ENCODE data around the gene DMRTC2.
A peak's percentile ranks its signal among the peaks of the same experiment; 100 is the strongest.

DMRTC2 gene

DNA sequence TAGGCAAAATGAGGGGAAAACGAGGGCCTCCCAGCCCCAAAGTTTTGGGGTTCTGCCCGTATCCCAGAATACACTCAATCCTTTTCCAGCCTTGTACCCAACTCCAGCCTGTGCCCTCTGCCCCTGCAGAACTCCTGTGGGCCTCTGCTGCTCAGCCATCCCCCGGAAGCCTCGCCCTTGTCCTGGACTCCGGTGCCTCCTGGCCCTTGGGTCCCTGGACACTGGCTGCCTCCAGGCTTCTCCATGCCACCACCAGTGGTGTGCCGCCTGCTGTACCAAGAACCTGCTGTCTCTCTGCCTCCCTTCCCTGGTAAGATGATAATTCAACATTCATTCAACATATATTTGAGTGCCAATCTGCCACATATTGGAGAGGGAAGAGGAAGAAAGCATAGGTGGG lies 3.8 kb downstream of the DMRTC2 start:
- DNase-seq: no peak

DNA sequence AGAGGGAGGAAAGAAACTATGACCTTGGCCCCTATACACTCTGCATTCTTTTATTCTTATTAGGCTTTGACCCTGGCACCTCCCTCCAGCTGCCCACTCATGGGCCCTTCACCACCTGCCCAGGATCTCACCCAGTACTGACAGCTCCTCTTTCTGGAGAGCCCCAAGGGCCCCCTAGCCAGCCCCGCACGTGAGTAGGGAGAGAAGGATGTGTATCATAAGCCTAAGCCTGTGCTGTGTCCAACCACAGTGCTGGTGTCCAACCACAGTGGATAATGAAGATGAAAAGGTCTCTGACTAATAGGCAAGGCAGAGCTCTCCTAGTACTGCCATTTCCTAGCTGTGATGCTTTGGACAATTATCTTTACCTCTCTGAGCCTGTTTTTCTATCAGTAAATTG lies 4.2 kb downstream of the DMRTC2 start:
- DNase-seq: no peak

GRCh38 chr19:41850381-41850780 lies 5.5 kb downstream of the DMRTC2 start:
- DNase-seq: no peak

- DNase-seq: no peak
Observed at GRCh38 chr19:41851456-41851855, 6.6 kb downstream of the DMRTC2 start.

- DNase-seq: no peak
Observed at GRCh38 chr19:41853344-41853743, 8.5 kb downstream of the DMRTC2 start.

GRCh38 chr19:41853768-41854167 lies 8.9 kb downstream of the DMRTC2 start:
- no peak for DNase-seq

DNA sequence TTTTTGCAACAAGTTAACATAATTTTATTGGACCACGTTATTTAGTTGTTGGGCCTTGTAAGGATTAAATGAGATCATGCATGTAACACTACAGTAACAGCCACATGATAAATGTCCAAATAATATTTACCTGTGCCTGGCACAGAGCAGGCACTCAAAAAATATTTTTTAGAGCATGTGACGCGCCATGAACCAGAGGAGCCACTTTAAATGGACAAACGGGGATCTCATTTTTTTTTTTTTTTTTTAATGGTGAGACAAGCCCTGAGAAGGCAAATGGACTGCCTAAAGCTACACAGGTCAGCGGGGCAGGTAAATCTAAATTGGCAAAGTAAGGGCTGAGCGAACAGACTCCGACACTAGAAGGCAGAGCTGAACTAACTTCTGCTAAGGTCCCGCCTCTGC lies 14.4 kb downstream of the DMRTC2 start:
- no peak for DNase-seq

- peak; percentile 100 for DNase-seq
Observed at GRCh38 chr19:41859618-41860418, 15.0 kb downstream of the DMRTC2 start, which contains the start of gene RPS19. RPS19 (plus strand) TSS chr19:41860255; CDS start chr19:41860775, 520 bp downstream.

DNA sequence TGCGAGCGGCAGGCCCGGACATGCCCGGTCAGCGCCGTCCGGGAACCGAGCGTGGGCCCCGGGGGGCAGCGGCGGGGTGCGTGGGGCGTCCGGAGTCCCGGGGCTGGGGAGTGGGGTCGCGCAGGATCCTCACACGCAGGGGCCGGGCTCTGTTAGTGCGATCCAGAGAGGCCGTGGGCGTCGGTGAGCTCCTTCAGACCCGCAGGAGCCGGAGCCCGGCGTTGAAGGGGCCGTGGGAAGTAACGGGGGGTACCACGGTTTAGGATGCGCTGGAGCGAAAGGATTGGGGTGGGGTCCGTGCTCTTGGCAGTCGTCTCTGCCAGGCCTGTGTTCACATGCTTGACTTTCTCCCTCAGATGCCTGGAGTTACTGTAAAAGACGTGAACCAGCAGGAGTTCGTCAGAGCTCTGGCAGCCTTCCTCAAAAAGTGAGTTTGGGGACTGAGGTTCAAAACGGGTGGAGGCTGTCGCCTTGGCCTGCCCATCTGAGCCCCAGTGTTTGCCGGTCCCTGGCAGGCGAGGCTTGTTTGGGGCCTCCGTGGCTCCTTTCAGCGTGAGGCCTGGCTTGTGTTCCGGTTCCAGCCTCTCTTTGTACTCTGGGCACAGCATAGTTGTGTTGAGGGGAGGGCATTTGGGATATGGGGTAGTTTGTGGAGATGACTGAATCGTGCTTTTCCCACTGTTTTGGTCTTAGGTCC lies 15.7 kb downstream of the DMRTC2 start:
- no peak for DNase-seq

DNA sequence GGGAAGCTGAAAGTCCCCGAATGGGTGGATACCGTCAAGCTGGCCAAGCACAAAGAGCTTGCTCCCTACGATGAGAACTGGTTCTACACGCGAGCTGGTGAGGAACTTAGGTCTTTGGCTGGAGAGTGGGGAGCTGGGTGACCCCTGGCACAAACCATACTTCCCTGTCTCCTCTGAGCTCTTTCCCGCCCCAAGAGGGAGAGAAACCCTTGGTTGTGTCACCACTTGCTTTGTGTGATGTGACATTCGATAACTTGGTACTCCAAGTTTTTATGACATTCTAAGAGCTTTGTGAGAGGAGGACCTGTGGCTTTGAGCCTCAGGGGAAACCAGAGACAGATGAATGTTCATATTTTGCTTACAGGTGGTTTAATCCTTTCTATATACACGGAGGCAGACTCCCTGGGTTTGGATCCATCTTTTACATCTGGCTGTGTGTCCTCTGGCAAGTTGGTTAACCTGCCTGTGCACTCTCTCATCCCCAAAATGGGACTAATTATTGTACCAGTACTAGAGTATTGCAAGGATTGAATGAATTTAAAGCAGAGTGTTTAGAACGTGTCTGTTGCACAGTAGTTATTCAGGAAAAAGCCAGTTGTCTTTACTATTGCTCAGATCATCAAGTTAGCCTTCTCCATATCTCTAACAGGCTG lies 16.4 kb downstream of the DMRTC2 start:
- DNase-seq: no peak

DNA sequence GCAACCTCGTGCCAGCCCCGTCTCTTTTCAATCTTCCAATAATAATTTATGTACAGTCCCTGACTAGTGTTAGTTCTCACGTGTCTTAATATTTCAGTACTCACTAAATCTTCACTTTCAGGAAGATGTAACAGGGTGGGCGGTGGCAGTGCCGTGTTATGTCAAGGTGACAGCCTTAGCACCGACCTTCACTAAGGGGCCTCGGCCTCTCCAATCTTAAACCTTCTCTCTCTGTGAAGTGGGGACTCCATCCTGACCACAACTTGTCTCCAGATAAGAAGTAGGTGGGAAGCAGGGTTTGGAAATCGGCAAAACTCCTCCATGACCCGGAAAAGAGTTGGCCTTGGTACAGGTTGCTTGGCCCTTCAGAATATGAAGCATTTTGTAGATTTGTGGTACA lies 17.0 kb downstream of the DMRTC2 start:
- no peak for DNase-seq

DNA sequence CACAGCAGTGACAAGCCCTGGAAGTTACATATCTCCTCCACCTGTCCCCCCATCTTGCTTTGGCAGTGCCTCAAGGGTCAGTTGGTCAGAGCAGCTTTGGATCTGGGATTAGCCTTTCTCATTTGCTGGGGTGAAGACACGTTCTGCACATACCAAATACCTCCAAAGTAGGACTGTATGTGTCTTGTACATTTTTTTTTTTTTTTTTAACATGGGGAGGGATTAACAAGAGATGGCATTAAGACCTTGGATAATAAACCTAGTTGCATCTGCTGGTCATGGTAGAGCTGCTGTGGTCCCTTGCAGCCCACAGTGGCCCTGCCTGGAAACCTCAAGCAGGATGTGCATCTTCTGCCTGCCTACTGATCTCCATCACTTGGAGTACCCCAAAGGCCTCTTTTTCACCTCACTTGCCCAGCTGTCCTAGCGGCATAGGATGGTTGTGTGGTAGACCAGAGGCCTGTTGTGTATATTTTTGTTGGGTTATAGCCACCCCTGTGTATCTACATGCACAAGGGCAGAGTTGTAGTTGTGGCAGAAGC lies 17.7 kb downstream of the DMRTC2 start:
- DNase-seq: no peak

GRCh38 chr19:41863209-41863931 lies 18.5 kb downstream of the DMRTC2 start:
- no peak for DNase-seq

GRCh38 chr19:41864374-41864773 lies 19.5 kb downstream of the DMRTC2 start:
- no peak for DNase-seq

GRCh38 chr19:41866284-41866683 lies 21.4 kb downstream of the DMRTC2 start:
- no peak for DNase-seq

GRCh38 chr19:41868120-41868988 lies 23.5 kb downstream of the DMRTC2 start:
- DNase-seq: no peak

GRCh38 chr19:41868989-41869300 lies 24.1 kb downstream of the DMRTC2 start:
- DNase-seq: no peak

DNA sequence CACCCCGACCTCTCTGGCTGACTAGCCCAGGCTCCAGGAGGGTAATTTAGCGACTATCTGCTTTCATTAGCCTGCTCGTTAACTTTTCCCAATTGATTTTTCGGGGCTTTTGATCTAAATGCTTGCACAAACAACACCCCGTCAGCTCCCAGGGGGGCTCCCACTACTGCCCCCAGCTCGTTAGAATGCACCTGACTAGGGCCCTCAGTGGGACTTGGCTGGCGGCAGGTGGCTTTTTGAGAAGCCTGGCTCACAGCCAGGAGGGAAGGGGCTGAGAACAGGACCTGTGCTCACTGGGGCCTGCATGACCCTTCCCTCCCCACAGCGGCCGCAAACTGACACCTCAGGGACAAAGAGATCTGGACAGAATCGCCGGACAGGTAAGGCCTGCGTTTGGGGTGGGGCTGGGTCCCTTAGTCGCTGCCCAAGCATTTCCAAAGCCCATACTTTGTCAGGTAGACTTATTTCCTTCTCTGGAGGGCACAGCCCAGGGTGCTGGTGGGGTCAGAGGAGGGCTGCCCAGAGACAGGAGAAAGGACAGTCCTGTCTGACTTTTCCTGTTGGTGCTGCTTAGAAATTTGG lies 24.6 kb downstream of the DMRTC2 start:
- DNase-seq: no peak

- DNase-seq: no peak
Observed at GRCh38 chr19:41870401-41870873, 25.6 kb downstream of the DMRTC2 start.

DNA sequence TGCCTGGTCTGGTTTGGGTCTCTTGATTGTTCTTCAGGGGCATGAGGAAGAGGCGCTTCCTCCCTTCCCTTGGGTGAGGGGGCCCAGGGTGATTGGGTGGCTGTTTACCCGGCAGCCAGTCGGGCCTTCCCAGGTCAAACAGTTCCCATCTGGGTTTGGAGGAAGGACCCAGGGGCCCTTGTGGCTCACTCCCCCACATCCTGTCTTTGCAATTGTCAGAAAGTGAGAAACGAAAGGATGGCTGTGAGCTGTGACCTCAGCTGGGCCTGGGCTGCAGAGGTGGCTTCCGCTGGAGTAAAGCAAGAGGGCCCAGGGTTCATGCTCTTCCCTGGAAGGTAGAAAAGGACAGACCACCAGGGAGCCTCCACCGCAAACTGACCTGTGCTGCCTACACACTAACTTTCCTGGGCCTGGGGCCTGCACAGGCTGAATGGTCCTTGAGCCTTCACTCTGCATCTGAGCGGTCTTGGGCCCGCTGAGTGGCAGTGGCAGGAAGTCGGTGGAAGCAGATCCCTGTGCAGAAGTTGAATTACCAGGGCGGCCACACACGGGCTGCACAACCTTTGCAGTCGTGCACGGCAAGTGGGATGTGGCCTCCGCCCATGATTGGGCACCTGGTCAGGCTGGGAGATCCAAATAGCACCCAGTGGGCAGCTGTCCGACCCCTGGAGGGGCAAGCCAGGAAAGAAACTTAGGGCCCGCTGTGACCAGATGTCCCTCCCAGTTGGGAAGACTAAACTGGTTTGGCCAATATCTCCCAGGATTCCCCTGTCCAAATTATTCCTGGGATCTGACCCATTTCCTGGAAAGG lies 26.9 kb downstream of the DMRTC2 start:
- no peak for DNase-seq

DNA sequence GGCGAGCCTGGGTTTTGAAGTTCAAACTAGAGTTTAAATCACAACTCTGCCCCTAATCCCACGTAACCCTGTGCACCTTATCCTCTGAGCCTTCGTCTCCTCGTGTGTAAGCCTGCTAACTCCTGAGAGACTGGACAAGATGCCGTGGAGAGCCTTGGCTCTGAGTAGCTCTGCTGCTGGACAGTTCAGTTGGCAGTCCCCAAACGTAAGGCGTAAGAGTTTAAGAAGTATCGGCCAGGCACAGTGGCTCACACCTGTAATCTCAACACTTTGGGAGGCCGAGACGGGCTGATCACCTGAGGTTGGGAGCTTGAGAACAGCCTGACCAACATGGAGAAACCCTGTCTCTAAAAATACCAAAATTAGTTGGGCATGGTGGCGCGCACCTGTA lies 27.5 kb downstream of the DMRTC2 start:
- no peak for DNase-seq
